ENCODE results near the gene SPATS2L. TPM values are rescaled to one million over a fixed set of nuclear protein-coding genes. Genes with fewer than 3 reads are reported as not detected.

SPATS2L gene
- total RNA-seq, 1 experiment from 2014 or later: 112 TPM

- Mint-ChIP-seq H3K9me3 (no peaks in the 10 kb centered on the region), H3K36me3 (peaks cover 90% of the 10 kb centered on the region), H3K27me3 (ENCODE audit: low read depth) (no peaks in the 10 kb centered on the region), H3K27ac (peak overlapping the region; percentile 79), H3K4me1 (peaks cover 18% of the 10 kb centered on the region), H3K4me3 (no peak overlapping the region)
- CTCF ChIA-PET: interaction anchor here (1.3 to 1.7 kb wide), 2 partner anchors 11 to 13 kb away, joined by 3 to 8 read pairs; no protein-coding TSS in a partner anchor
- ATAC-seq (no peak), DNase-seq (ENCODE audit: low spot score) (no peak)
- TF ChIP-seq OVOL2 (CRISPR knock-in tag; IDR thresholded peaks at IDR 0.05; ENCODE audit: borderline replicate concordance): no peak
- no peak for TF ChIP-seq ZNF671 (CRISPR knock-in tag; IDR thresholded peaks at IDR 0.05)
- no peak for TF ChIP-seq ZBTB43 (CRISPR knock-in tag; IDR thresholded peaks at IDR 0.05)
- no peak for TF ChIP-seq JUN (CRISPR knock-in tag; IDR thresholded peaks at IDR 0.05)
- no peak for TF ChIP-seq TCF7 (CRISPR knock-in tag; IDR thresholded peaks at IDR 0.05; ENCODE audit: low read depth)
- no peak for TF ChIP-seq IRF1 (CRISPR knock-in tag; IDR thresholded peaks at IDR 0.05)
- no peak for TF ChIP-seq ZSCAN18 (CRISPR knock-in tag; IDR thresholded peaks at IDR 0.05)
- no peak for TF ChIP-seq FOXP1 (CRISPR knock-in tag; IDR thresholded peaks at IDR 0.05; ENCODE audit: borderline replicate concordance)
- no peak for TF ChIP-seq NFATC4 (CRISPR knock-in tag; IDR thresholded peaks at IDR 0.05)
- no peak for TF ChIP-seq TEAD4 (CRISPR knock-in tag; IDR thresholded peaks at IDR 0.05)
- no peak for TF ChIP-seq PRRX2 (CRISPR knock-in tag; IDR thresholded peaks at IDR 0.05)
- TF ChIP-seq SMAD3 (CRISPR knock-in tag; IDR thresholded peaks at IDR 0.05; ENCODE audit: borderline replicate concordance): no peak
- TF ChIP-seq RORB (CRISPR knock-in tag; IDR thresholded peaks at IDR 0.05): no peak
- no peak for TF ChIP-seq USF2 (CRISPR knock-in tag; IDR thresholded peaks at IDR 0.05)
- TF ChIP-seq ATF3 (CRISPR knock-in tag; conservative IDR thresholded peaks at IDR 0.05): no peak
- TF ChIP-seq NR2C2 (CRISPR knock-in tag; IDR thresholded peaks at IDR 0.05): no peak
- TF ChIP-seq CTCF (IDR thresholded peaks at IDR 0.05): no peak
- no peak for TF ChIP-seq HMGA2 (CRISPR knock-in tag; IDR thresholded peaks at IDR 0.05)
- TF ChIP-seq E2F1 (CRISPR knock-in tag; IDR thresholded peaks at IDR 0.05): no peak
- TF ChIP-seq ELF4 (CRISPR knock-in tag; IDR thresholded peaks at IDR 0.05; ENCODE audit: low read depth): no peak
- POLR2A ChIA-PET: no interaction called here
Observed at GRCh38 chr2:200469708-200470211, 163.3 kb downstream of the SPATS2L start.
